Endodermal cell (in vitro differentiated cells): Measurements from ENCODE around the gene MYOT. TPM values are rescaled to one million over a fixed set of nuclear protein-coding genes. Genes with fewer than 3 reads are reported as not detected.
"Not testable (repeated sequence)": the region's sequence is repeated elsewhere in the genome, so short reads cannot be mapped to it uniquely, and the experiment has no call there.

Source experiments
- DNase-seq: peaks from one replicate; pipeline ENCODE4 v3.0.0-alpha.2; 2017
- H3K27ac ChIP-seq: 2 replicates; pipeline ENCODE4 v1.5.1; 2013; ENCODE audit warnings: mild to moderate bottlenecking, low read depth, low read length, moderate library complexity
- H3K27me3 ChIP-seq: 2 replicates; pipeline ENCODE4 v1.6.1; 2013; ENCODE audit warnings: mild to moderate bottlenecking, low read length, moderate library complexity; ENCODE audit not compliant: insufficient read depth, control insufficient read depth, poor library complexity, severe bottlenecking
- H3K36me3 ChIP-seq: 2 replicates; pipeline ENCODE4 v1.7.0; 2013; ENCODE audit warnings: mild to moderate bottlenecking, low read length, moderate library complexity; ENCODE audit not compliant: control insufficient read depth, insufficient read depth
- H3K4me1 ChIP-seq: one replicate; pipeline ENCODE4 v1.7.0; 2013; ENCODE audit warnings: low read length; ENCODE audit not compliant: control insufficient read depth, insufficient read depth
- H3K4me3 ChIP-seq: 2 replicates; pipeline ENCODE4 v1.5.1; 2013; ENCODE audit warnings: mild to moderate bottlenecking, low read length, moderate library complexity
- H3K9ac ChIP-seq: 2 replicates; pipeline ENCODE4 v1.6.1; 2013; ENCODE audit warnings: mild to moderate bottlenecking, low read length, moderate library complexity; ENCODE audit not compliant: poor library complexity, severe bottlenecking; ENCODE audit errors: extremely low read depth
- H3K9me3 ChIP-seq: 2 replicates; pipeline ENCODE4 v1.6.1; 2013; ENCODE audit warnings: mild to moderate bottlenecking, low read length, moderate library complexity; ENCODE audit not compliant: control insufficient read depth
- H3K27ac Mint-ChIP-seq: 2 replicates; pipeline ENCODE4 v1.8.0; 2020; ENCODE audit warnings: mixed read lengths
- H3K27me3 Mint-ChIP-seq: 2 replicates; pipeline ENCODE4 v1.8.0; 2021; ENCODE audit warnings: mild to moderate bottlenecking, mixed read lengths; ENCODE audit not compliant: insufficient read depth
- H3K36me3 Mint-ChIP-seq: 2 replicates; pipeline ENCODE4 v1.8.0; 2020; ENCODE audit warnings: low read depth, mixed read lengths
- H3K4me1 Mint-ChIP-seq: 2 replicates; pipeline ENCODE4 v1.8.0; 2020; ENCODE audit warnings: mixed read lengths
- H3K4me3 Mint-ChIP-seq: 2 replicates; pipeline ENCODE4 v1.8.0; 2020; ENCODE audit warnings: mild to moderate bottlenecking, moderate library complexity, mixed read lengths
- H3K9me3 Mint-ChIP-seq: 2 replicates; pipeline ENCODE4 v1.8.0; 2020; ENCODE audit warnings: mild to moderate bottlenecking, mixed read lengths
- CTCF ChIP-seq: fragments of 200-600 bp; sonication (generic); conservative IDR thresholded peaks from 2 replicates; pipeline ENCODE4 v1.5.0; 2021; ENCODE audit warnings: antibody characterized with exemption, mild to moderate bottlenecking
- WGBS, 2 experiments: methylation state at CpG; one replicate each; pipeline versions ENCODE4 v1.1.5 to v1.1.7; 2013; ENCODE audit warnings: missing lambda C conversion rate in 2 of 2, mixed read lengths in 1 of 2; ENCODE audit not compliant: insufficient coverage in 1 of 2, insufficient read length in 1 of 2; 5-methylcytosine and 5-hydroxymethylcytosine counted together
- total RNA-seq, 2 donors: library from RNA; stranded (reverse); fragmentation: NEBNext Ultra II Directional in 1 of 2; extraction: Animal tissue kit (Norgen Biotek cat#: 25700) in 1 of 2; gene quantifications; 2 replicates in 1 of 2; 3 replicates in 1 of 2; pipeline ENCODE4 v1.2.1, GENCODE V29; 2021

MYOT gene
- total RNA-seq, 2 donors from 2014 or later, result not detected

- peaks cover 3% of the 10 kb centered on the region for H3K4me1 ChIP-seq
- no peaks in the 10 kb centered on the region for H3K9me3 ChIP-seq
- no peaks in the 10 kb centered on the region for H3K4me1 Mint-ChIP-seq
- no peak overlapping the region for H3K27ac Mint-ChIP-seq
- H3K27ac ChIP-seq, result no peak overlapping the region
- no peaks in the 10 kb centered on the region for H3K27me3 Mint-ChIP-seq
- WGBS, 2 experiments, result 93 to 98% methylated on average over 5 of the region's 5 CpGs
- H3K9me3 Mint-ChIP-seq, result no peaks in the 10 kb centered on the region
- H3K9ac ChIP-seq, result no peak overlapping the region
- H3K4me3 ChIP-seq, result no peak overlapping the region
- no peak overlapping the region for H3K4me3 Mint-ChIP-seq
- no peak for DNase-seq
- H3K36me3 Mint-ChIP-seq, result no peaks in the 10 kb centered on the region
- no peak for TF ChIP-seq CTCF
- H3K27me3 ChIP-seq, result no peaks in the 10 kb centered on the region
- no peaks in the 10 kb centered on the region for H3K36me3 ChIP-seq
These were observed 8.7 kb upstream of the MYOT start for GRCh38 chr5:137858954-137859353.

GRCh38 chr5:137862251-137862650 lies 5.4 kb upstream of the MYOT start:
- H3K9ac ChIP-seq, result no peak overlapping the region
- Mint-ChIP-seq H3K27me3 (no peaks in the 10 kb centered on the region), H3K4me3 (no peak overlapping the region), H3K36me3 (no peaks in the 10 kb centered on the region), H3K4me1 (no peaks in the 10 kb centered on the region), H3K27ac (no peak overlapping the region), H3K9me3 (no peaks in the 10 kb centered on the region)
- H3K4me3 ChIP-seq, result no peak overlapping the region
- H3K9me3 ChIP-seq, result no peaks in the 10 kb centered on the region
- DNase-seq, result no peak
- H3K27ac ChIP-seq, result no peak overlapping the region
- 91 to 92% methylated on average over 3 of the region's 3 CpGs for WGBS, 2 experiments
- peaks cover 3% of the 10 kb centered on the region for H3K4me1 ChIP-seq
- TF ChIP-seq CTCF, result no peak
- no peaks in the 10 kb centered on the region for H3K36me3 ChIP-seq
- H3K27me3 ChIP-seq, result no peaks in the 10 kb centered on the region

GRCh38 chr5:137863653-137864052 lies 4.0 kb upstream of the MYOT start:
- H3K9ac ChIP-seq, H3K4me3 ChIP-seq, H3K27ac Mint-ChIP-seq, H3K4me3 Mint-ChIP-seq, H3K27me3 Mint-ChIP-seq, H3K27me3 ChIP-seq, H3K36me3 Mint-ChIP-seq, H3K4me1 Mint-ChIP-seq, DNase-seq, H3K9me3 Mint-ChIP-seq, H3K9me3 ChIP-seq, H3K36me3 ChIP-seq, H3K27ac ChIP-seq, H3K4me1 ChIP-seq: not testable (repeated sequence)
- WGBS, 2 experiments, result 83 to 96% methylated on average over 3 to 6 of the region's 6 CpGs
